ENCODE measurements around the gene SLC45A3. TPM values are rescaled to one million over a fixed set of nuclear protein-coding genes. Genes with fewer than 3 reads are reported as not detected.

The SLC45A3 gene
- total and polyA plus RNA-seq, 2 of the 8 experiments (the other 6 are each of a cell fraction or from before 2014, with no cell fraction given): 13.0 to 14.3 TPM

DNA sequence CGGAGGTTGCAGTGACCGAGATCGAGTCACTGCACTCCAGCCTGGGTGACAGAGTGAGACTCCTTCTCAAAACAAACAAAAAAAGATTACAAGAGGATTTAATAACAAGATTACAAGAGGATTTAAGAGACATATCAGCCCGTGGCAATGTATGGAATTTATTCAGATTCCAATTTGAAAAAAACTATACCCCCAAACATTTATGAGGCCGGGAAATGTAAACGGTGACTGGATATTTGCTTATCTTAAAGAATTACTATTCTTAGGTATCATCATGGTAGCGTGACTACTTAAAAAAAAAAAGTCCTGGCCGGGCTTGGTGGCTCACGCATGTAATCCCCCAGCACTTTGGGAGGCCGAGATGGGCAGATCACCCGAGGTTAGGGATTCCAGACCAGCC, 27.3 kb downstream of the SLC45A3 start (continued):
- TF ChIP-seq, protein P1, sequence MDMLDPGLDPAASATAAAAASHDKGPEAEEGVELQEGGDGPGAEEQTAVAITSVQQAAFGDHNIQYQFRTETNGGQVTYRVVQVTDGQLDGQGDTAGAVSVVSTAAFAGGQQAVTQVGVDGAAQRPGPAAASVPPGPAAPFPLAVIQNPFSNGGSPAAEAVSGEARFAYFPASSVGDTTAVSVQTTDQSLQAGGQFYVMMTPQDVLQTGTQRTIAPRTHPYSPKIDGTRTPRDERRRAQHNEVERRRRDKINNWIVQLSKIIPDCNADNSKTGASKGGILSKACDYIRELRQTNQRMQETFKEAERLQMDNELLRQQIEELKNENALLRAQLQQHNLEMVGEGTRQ (IDR thresholded peaks at IDR 0.05; ENCODE audit: low read length): no peak
- TF ChIP-seq, protein P2, sequence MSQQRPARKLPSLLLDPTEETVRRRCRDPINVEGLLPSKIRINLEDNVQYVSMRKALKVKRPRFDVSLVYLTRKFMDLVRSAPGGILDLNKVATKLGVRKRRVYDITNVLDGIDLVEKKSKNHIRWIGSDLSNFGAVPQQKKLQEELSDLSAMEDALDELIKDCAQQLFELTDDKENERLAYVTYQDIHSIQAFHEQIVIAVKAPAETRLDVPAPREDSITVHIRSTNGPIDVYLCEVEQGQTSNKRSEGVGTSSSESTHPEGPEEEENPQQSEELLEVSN (IDR thresholded peaks at IDR 0.05): no peak
- TF ChIP-seq SP1 (IDR thresholded peaks at IDR 0.05; ENCODE audit: low read depth, low read length) (no peak), TEAD4 (IDR thresholded peaks at IDR 0.05; ENCODE audit: low read depth, low read length) (no peak), KDM1A (IDR thresholded peaks at IDR 0.05; ENCODE audit: borderline replicate concordance, low read length) (no peak), TAF7 (optimal IDR thresholded peaks at IDR 0.05; ENCODE audit: borderline replicate concordance, low read depth, low read length) (no peak), CTBP2 (IDR thresholded peaks at IDR 0.05; ENCODE audit: borderline replicate concordance, insufficient read depth, insufficient read length, low read length) (no peak)

Data from H1 (cell line).